Esophagus muscularis mucosa (tissue), 4 donors: ENCODE measurements around the gene ZBTB8A.

ENCODE experiments used
- EP300 ChIP-seq: sonication (generic); formaldehyde crosslinking; IDR thresholded peaks from one replicate; pipeline ENCODE4 v1.6.1; 2017; ENCODE audit warnings: antibody characterized with exemption
- POLR2A ChIP-seq: fragments of 450-650 bp; IDR thresholded peaks from one replicate; pipeline ENCODE4 v1.6.1; 2017; ENCODE audit warnings: antibody characterized with exemption, moderate library complexity, mild to moderate bottlenecking, low read depth
- TF ChIP-seq, protein P1 (sequence below), 3 experiments: fragments of 200-600 bp in 2 of 3; fragments of 450-650 bp in 1 of 3; sonication (generic) in 2 of 3; IDR thresholded peaks; one replicate each; pipeline ENCODE4 v1.5.1; 2017 to 2019; ENCODE audit warnings: antibody characterized with exemption in 3 of 3, mild to moderate bottlenecking in 2 of 3, moderate library complexity in 1 of 3

DNA sequence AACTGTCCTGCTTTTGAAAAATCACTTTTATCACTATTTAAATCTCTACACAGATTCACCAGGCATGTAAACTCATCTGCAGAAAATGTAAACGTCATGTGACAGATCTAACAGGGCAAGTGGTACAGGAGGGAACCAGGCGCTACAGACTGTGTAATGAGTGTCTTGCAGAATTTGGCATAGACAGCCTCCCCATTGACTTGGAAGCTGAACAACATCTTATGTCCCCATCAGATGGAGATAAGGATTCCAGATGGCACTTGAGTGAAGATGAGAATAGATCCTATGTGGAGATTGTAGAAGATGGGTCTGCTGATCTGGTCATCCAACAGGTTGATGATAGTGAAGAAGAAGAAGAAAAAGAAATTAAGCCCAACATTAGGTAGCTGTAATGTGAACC is 60.8 kb downstream of the ZBTB8A start:
- TF ChIP-seq, protein P1, sequence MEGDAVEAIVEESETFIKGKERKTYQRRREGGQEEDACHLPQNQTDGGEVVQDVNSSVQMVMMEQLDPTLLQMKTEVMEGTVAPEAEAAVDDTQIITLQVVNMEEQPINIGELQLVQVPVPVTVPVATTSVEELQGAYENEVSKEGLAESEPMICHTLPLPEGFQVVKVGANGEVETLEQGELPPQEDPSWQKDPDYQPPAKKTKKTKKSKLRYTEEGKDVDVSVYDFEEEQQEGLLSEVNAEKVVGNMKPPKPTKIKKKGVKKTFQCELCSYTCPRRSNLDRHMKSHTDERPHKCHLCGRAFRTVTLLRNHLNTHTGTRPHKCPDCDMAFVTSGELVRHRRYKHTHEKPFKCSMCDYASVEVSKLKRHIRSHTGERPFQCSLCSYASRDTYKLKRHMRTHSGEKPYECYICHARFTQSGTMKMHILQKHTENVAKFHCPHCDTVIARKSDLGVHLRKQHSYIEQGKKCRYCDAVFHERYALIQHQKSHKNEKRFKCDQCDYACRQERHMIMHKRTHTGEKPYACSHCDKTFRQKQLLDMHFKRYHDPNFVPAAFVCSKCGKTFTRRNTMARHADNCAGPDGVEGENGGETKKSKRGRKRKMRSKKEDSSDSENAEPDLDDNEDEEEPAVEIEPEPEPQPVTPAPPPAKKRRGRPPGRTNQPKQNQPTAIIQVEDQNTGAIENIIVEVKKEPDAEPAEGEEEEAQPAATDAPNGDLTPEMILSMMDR (IDR thresholded peaks at IDR 0.05): no peak
- no peak for TF ChIP-seq EP300
- TF ChIP-seq POLR2A: no peak
